ENCODE results near the gene ARHGAP1. TPM values are rescaled to one million over a fixed set of nuclear protein-coding genes. Genes with fewer than 3 reads are reported as not detected.

ARHGAP1 gene
- total RNA-seq, 1 donor from 2014 or later: 58.0 TPM

GRCh38 chr11:46693597-46694012, 6.8 kb downstream of the ARHGAP1 start:
- DNase-seq: no peak
- Mint-ChIP-seq H3K4me3 (no peak overlapping the region), H3K4me1 (peaks cover 11% of the 10 kb centered on the region), H3K27me3 (no peaks in the 10 kb centered on the region), H3K27ac (no peak overlapping the region), H3K9me3 (no peaks in the 10 kb centered on the region), H3K36me3 (ENCODE audit: low read depth) (peaks cover 65% of the 10 kb centered on the region)
- ChIA-PET POLR2A (interaction anchor here (0.7 kb wide), 1 partner anchor 1661 kb away, joined by 4 read pairs; no protein-coding TSS in a partner anchor), CTCF (no interaction called here)
- ATAC-seq (ENCODE audit: low read depth): no peak
- intact Hi-C loops (cut with micrococcal nuclease): no loop called here
- TF ChIP-seq CTCF (IDR thresholded peaks at IDR 0.05): no peak

- Mint-ChIP-seq H3K36me3 (ENCODE audit: low read depth) (peaks cover 69% of the 10 kb centered on the region), H3K27ac (no peak overlapping the region), H3K27me3 (no peaks in the 10 kb centered on the region), H3K4me1 (peaks cover 3% of the 10 kb centered on the region), H3K9me3 (no peaks in the 10 kb centered on the region), H3K4me3 (no peak overlapping the region)
- intact Hi-C loops (cut with micrococcal nuclease): no loop called here
- ChIA-PET CTCF (no interaction called here), POLR2A (no interaction called here)
- ATAC-seq (ENCODE audit: low read depth) (no peak), DNase-seq (no peak)
- TF ChIP-seq CTCF (IDR thresholded peaks at IDR 0.05): no peak
These were observed 8.0 kb downstream of the ARHGAP1 start for GRCh38 chr11:46692450-46692849.

DNA sequence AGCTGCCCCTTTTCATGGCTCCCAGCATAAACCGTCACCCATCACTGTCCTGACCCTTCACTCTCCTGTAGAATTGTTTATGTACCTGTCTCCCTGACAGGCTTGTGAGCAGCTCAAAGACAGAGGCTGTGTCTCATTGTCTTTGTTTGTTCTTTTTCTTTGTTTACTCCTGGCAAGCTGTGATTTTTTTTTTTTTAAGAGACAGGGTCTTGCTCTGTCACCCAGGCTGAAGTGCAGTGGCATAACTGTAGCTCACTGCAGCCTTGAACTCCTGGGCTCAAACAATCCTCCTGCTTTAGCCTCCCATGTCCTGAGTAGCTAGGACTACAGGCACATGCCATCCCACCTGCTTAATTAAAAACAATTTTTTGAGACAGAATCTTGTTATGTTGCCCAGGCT, 9.7 kb downstream of the ARHGAP1 start:
- no peaks in the 10 kb centered on the region for H3K27me3 Mint-ChIP-seq
- CTCF ChIA-PET: no interaction called here
- H3K36me3 Mint-ChIP-seq (ENCODE audit: low read depth): peaks cover 77% of the 10 kb centered on the region
- no peaks in the 10 kb centered on the region for H3K9me3 Mint-ChIP-seq
- peaks cover 3% of the 10 kb centered on the region for H3K4me1 Mint-ChIP-seq
- intact Hi-C loops (cut with micrococcal nuclease): no loop called here
- ATAC-seq (ENCODE audit: low read depth) (no peak), DNase-seq (no peak)
- no peak overlapping the region for H3K27ac Mint-ChIP-seq
- no peak overlapping the region for H3K4me3 Mint-ChIP-seq
- POLR2A ChIA-PET: no interaction called here
- TF ChIP-seq CTCF (IDR thresholded peaks at IDR 0.05): no peak

DNA sequence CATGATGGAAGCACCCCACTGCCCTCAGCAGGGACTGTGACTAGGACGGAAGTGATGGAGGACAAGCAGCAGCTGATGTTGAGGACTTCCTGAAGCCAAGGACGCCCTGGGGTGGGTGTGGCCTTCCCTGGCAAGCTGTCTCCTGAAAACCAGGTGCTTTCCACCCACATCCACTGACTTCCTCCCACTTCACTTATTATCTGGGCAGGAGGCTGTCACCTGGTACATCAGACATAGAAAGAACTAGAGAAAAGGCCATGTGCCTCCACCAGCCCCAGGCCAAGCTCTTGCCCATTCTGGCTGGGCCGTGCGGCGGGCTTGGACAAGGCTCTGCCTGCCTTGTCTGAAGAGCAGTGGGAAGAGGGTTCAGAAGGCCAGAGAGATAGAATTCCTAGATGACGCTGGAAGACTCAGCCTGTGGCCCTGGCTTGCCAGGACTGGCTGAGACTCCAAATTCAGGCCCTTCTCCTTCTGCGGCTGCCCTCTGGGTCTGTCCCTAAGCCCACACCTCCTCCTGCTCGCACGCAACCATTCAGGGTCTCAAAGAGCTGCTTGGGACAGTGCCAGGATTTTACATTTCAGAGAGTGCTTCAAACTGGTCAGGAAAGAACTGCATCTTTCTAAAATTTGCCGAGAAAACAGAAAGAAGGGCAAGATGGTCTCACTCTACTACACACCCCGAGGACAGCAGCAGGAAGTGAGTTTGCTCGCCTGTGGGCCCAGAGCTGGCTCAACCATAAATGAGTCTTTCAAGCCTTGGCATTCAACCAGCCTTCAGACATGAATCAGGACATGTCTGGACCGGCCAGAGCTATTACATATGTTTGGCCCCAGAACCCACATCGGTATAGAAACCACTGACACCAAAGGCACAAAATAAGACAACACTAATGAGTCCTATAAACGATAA, 13.3 kb downstream of the ARHGAP1 start:
- no peak for ATAC-seq (ENCODE audit: low read depth)
- TF ChIP-seq CTCF (IDR thresholded peaks at IDR 0.05): no peak
- H3K4me1 Mint-ChIP-seq: no peaks in the 10 kb centered on the region
- no peak overlapping the region for H3K27ac Mint-ChIP-seq
- ChIA-PET POLR2A (no interaction called here), CTCF (no interaction called here)
- no peak overlapping the region for H3K4me3 Mint-ChIP-seq
- no peaks in the 10 kb centered on the region for H3K9me3 Mint-ChIP-seq
- H3K36me3 Mint-ChIP-seq (ENCODE audit: low read depth): peaks cover 67% of the 10 kb centered on the region
- no peak for DNase-seq
- intact Hi-C loops (cut with micrococcal nuclease): no loop called here
- no peaks in the 10 kb centered on the region for H3K27me3 Mint-ChIP-seq

DNA sequence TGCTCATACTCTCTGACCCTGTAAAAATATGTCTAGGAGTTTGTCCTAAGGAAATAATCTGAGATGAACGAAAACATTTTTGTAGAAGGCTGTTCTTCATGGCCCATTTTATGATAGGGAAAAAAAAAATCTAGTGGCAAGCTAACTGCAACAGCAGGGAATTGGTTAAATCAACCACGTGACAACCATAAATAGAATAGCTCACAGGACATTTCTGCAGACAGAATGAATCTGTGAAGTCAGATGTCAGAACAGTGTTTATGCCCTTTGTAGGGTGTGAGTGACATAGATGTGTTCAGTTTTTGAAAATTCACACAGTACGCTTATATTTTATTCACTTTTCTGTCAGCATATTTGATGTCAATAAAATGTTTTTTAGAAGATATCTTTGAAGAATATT, 16.1 kb downstream of the ARHGAP1 start:
- Mint-ChIP-seq H3K4me1 (no peaks in the 10 kb centered on the region), H3K27me3 (no peaks in the 10 kb centered on the region), H3K36me3 (ENCODE audit: low read depth) (peaks cover 76% of the 10 kb centered on the region), H3K4me3 (no peak overlapping the region), H3K9me3 (no peaks in the 10 kb centered on the region), H3K27ac (no peak overlapping the region)
- intact Hi-C loops (cut with micrococcal nuclease): no loop called here
- ATAC-seq (ENCODE audit: low read depth): no peak
- no peak for DNase-seq
- TF ChIP-seq CTCF (IDR thresholded peaks at IDR 0.05): no peak
- CTCF ChIA-PET: no interaction called here
- POLR2A ChIA-PET: interaction anchor here (0.6 to 2.1 kb wide), 2 partner anchors 16 to 841 kb away, joined by 6 to 7 read pairs; partner anchors contain the start of genes ARHGAP1 and ZNF408
